ENCODE data around the gene TAOK2.

GRCh38 chr16:29992344-29992967 lies 18.8 kb downstream of the TAOK2 start:
- TF ChIP-seq ZNF48 (tag by site-specific recombination; IDR thresholded peaks at IDR 0.05) = no peak
- TF ChIP-seq ZSCAN18 (tag by site-specific recombination; IDR thresholded peaks at IDR 0.05) = no peak
- TF ChIP-seq CTCF (tag by site-specific recombination; IDR thresholded peaks at IDR 0.05) = no peak
- TF ChIP-seq ZNF24 (tag by site-specific recombination; IDR thresholded peaks at IDR 0.05) = no peak
- TF ChIP-seq ELK4 (IDR thresholded peaks at IDR 0.05; ENCODE audit: borderline replicate concordance, low read depth, low read length) = no peak
- TF ChIP-seq ZNF362 (tag by site-specific recombination; IDR thresholded peaks at IDR 0.05) = no peak
- TF ChIP-seq ZNF274 (IDR thresholded peaks at IDR 0.05; ENCODE audit: low read length) = no peak
- no peak for TF ChIP-seq ZNF274 (tag by site-specific recombination; IDR thresholded peaks at IDR 0.05; ENCODE audit: borderline replicate concordance)
- TF ChIP-seq ZNF121 (tag by site-specific recombination; IDR thresholded peaks at IDR 0.05) = no peak
- TF ChIP-seq YY1 (tag by site-specific recombination; IDR thresholded peaks at IDR 0.05) = no peak
- no peak for TF ChIP-seq ZBTB49 (tag by site-specific recombination; IDR thresholded peaks at IDR 0.05; ENCODE audit: low read depth)
- TF ChIP-seq ZFP3 (tag by site-specific recombination; IDR thresholded peaks at IDR 0.05; ENCODE audit: low read depth) = no peak
- TF ChIP-seq KLF16 (tag by site-specific recombination; IDR thresholded peaks at IDR 0.05) = no peak
- TF ChIP-seq BCL11A (tag by site-specific recombination; IDR thresholded peaks at IDR 0.05; ENCODE audit: low read depth) = no peak
- TF ChIP-seq ZNF830 (tag by site-specific recombination; IDR thresholded peaks at IDR 0.05; ENCODE audit: low read depth) = no peak

All from HEK293 (cell line).